ENCODE measurements around the gene GRK1. TPM values are rescaled to one million over a fixed set of nuclear protein-coding genes. Genes with fewer than 3 reads are reported as not detected.

GRK1 gene
- total RNA-seq, 2 experiments from 2014 or later: not detected

DNA sequence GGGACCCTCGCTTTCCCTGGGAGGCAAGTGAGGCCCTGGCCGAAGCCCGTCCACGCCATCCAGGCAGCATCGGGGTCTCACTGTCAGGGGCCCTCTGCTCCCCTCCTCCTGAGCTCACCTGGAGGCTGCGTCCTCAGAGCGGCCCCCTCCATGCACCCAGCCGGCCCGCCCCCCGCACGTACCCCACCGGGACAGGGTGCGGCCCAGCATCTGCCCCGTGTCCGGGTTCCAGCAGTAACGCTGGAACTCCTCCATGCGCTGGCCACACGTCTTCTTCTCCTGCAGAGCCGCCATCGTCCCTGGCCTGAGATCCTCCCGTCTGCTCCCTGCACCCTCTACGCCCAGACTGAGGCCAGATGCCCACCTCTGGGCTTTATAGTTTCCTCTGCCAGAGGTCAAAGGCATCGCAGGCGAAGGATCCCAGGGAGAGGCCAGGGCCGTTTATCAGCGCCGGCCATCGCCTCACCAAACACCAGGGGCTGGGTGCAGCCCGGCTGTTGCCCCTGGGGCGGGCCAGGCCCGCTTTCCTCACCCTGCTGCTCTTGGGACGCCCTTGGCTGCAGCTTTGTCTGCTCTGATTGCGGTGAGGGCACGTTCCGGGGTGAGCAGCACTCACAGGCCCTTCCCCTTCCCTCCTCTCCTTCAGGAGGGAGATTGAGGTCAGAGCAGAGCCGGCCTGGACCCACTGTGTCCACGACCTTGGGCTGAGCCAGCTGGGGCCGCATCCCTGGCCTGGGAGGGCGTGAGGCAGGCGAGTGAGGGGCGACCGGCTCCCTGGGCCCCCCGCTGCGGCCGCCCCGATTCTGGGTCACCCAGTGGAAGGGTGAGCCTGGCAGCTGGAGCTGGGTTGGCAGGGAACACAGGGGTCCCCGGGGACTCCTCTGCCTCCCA is 8.9 kb upstream of the GRK1 start, which contains the start of gene ATP4B:
Gene ATP4B, minus strand, starts transcription at position 348 of the 891 bp plus-strand sequence. Its CDS starts 54 bp downstream, at position 294.
- POLR2A ChIA-PET: no interaction called here
- H3K4me1 ChIP-seq (ENCODE audit: insufficient read depth, low read length, poor library complexity, severe bottlenecking): no peaks in the 10 kb centered on the region
- intact Hi-C loops (cut with micrococcal nuclease; ENCODE audit: unreplicated experiment): no loop called here
- no peak within 1 kb of the TSS for H3K4me3 ChIP-seq (ENCODE audit: low read depth, low read length, poor library complexity, severe bottlenecking)
- CTCF ChIA-PET (ENCODE audit: unreplicated experiment): no interaction called here
- no peak within 1 kb of the TSS for H3K4me2 ChIP-seq (ENCODE audit: low read length)
- TF ChIP-seq EZH2phosphoT487 (IDR thresholded peaks at IDR 0.05; ENCODE audit: borderline replicate concordance, low read depth, low read length): no peak
- TF ChIP-seq, protein P1, sequence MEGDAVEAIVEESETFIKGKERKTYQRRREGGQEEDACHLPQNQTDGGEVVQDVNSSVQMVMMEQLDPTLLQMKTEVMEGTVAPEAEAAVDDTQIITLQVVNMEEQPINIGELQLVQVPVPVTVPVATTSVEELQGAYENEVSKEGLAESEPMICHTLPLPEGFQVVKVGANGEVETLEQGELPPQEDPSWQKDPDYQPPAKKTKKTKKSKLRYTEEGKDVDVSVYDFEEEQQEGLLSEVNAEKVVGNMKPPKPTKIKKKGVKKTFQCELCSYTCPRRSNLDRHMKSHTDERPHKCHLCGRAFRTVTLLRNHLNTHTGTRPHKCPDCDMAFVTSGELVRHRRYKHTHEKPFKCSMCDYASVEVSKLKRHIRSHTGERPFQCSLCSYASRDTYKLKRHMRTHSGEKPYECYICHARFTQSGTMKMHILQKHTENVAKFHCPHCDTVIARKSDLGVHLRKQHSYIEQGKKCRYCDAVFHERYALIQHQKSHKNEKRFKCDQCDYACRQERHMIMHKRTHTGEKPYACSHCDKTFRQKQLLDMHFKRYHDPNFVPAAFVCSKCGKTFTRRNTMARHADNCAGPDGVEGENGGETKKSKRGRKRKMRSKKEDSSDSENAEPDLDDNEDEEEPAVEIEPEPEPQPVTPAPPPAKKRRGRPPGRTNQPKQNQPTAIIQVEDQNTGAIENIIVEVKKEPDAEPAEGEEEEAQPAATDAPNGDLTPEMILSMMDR (conservative IDR thresholded peaks at IDR 0.05; ENCODE audit: low read length): no peak
- H3K9me2 ChIP-seq (ENCODE audit: insufficient read depth, low read length): no peaks in the 10 kb centered on the region
- no peaks in the 10 kb centered on the region for H3K36me3 ChIP-seq (ENCODE audit: insufficient read depth, low read length)
- no TSS peak for BruUV-seq (replicated peaks)
- no peaks in the 10 kb centered on the region for H3K9me3 ChIP-seq (ENCODE audit: low read length)
- DNase-seq (ENCODE audit: low spot score): no peak
- no peak within 1 kb of the TSS for H3K27ac ChIP-seq (ENCODE audit: low read depth, low read length, poor library complexity, severe bottlenecking)
- H3K79me2 ChIP-seq (ENCODE audit: insufficient read depth, low read depth, low read length): no peaks in the 10 kb centered on the region
- H4K20me1 ChIP-seq (ENCODE audit: insufficient read depth, low read length): no peaks in the 10 kb centered on the region
- H2AFZ ChIP-seq (ENCODE audit: low read length): no peak within 1 kb of the TSS

DNA sequence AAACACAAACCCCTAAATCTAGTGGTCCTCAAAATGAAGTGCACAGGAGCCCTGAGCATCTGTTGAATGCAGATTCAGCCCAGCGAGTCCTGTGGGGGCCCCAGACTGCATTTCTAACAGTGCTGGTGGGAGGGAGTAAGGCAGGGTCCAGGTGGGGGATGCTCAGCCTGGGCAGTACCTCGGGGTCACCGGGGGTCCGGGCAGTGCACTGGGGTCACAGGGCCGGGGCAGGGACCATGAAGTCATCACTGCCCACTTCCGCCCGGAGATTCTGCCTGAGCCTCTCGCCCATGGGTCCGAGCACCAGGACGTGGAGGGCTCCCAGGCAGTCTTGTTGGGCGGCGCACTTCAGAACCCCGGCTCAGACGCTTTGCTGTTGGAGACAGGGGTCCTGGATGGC is 8.2 kb upstream of the GRK1 start:
- Histone ChIP-seq H3K4me2 (ENCODE audit: low read length) (no peak overlapping the region), H3K9me3 (ENCODE audit: low read length) (no peaks in the 10 kb centered on the region), H3K4me3 (ENCODE audit: low read depth, low read length, poor library complexity, severe bottlenecking) (no peak overlapping the region), H3K79me2 (ENCODE audit: insufficient read depth, low read depth, low read length) (no peaks in the 10 kb centered on the region), H3K4me1 (ENCODE audit: insufficient read depth, low read length, poor library complexity, severe bottlenecking) (no peaks in the 10 kb centered on the region), H3K36me3 (ENCODE audit: insufficient read depth, low read length) (no peaks in the 10 kb centered on the region), H4K20me1 (ENCODE audit: insufficient read depth, low read length) (no peaks in the 10 kb centered on the region), H3K27ac (ENCODE audit: low read depth, low read length, poor library complexity, severe bottlenecking) (no peak overlapping the region), H2AFZ (ENCODE audit: low read length) (no peak overlapping the region), H3K9me2 (ENCODE audit: insufficient read depth, low read length) (no peaks in the 10 kb centered on the region)
- DNase-seq (ENCODE audit: low spot score): no peak
- ChIA-PET CTCF (ENCODE audit: unreplicated experiment) (no interaction called here), POLR2A (no interaction called here)
- intact Hi-C loops (cut with micrococcal nuclease; ENCODE audit: unreplicated experiment): no loop called here
- BruUV-seq (replicated peaks): no TSS peak
- TF ChIP-seq EZH2phosphoT487 (IDR thresholded peaks at IDR 0.05; ENCODE audit: borderline replicate concordance, low read depth, low read length): no peak
- TF ChIP-seq, protein P1 (conservative IDR thresholded peaks at IDR 0.05; ENCODE audit: low read length): no peak

DNA sequence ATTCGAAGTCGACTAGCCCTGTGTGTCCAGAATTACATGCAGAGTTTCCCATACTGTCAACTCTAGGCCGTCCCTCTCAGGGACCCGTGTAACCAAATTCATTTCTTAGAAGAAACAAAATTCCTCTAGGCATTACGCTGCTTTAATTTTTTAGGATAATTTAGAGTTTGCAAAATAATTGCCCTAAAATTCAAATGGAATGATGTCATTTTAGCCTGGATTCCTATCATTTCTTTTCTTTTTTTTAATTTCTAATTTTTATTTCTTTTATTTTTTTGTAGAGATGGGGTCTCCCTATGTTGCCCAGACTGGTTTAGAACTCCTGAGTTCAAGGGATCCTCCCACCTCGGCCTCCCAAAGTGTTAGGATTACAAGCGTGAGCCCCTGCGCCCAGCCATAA is 7.7 kb upstream of the GRK1 start:
- TF ChIP-seq, protein P1 (conservative IDR thresholded peaks at IDR 0.05; ENCODE audit: low read length): no peak
- no peak for TF ChIP-seq EZH2phosphoT487 (IDR thresholded peaks at IDR 0.05; ENCODE audit: borderline replicate concordance, low read depth, low read length)
- H4K20me1 ChIP-seq (ENCODE audit: insufficient read depth, low read length): no peaks in the 10 kb centered on the region
- no TSS peak for BruUV-seq (replicated peaks)
- H2AFZ ChIP-seq (ENCODE audit: low read length): no peak overlapping the region
- H3K4me1 ChIP-seq (ENCODE audit: insufficient read depth, low read length, poor library complexity, severe bottlenecking): no peaks in the 10 kb centered on the region
- ChIA-PET CTCF (ENCODE audit: unreplicated experiment) (no interaction called here), POLR2A (no interaction called here)
- no peak for DNase-seq (ENCODE audit: low spot score)
- no peak overlapping the region for H3K27ac ChIP-seq (ENCODE audit: low read depth, low read length, poor library complexity, severe bottlenecking)
- no peaks in the 10 kb centered on the region for H3K9me3 ChIP-seq (ENCODE audit: low read length)
- no peaks in the 10 kb centered on the region for H3K79me2 ChIP-seq (ENCODE audit: insufficient read depth, low read depth, low read length)
- no peaks in the 10 kb centered on the region for H3K9me2 ChIP-seq (ENCODE audit: insufficient read depth, low read length)
- no peak overlapping the region for H3K4me3 ChIP-seq (ENCODE audit: low read depth, low read length, poor library complexity, severe bottlenecking)
- no peaks in the 10 kb centered on the region for H3K36me3 ChIP-seq (ENCODE audit: insufficient read depth, low read length)
- intact Hi-C loops (cut with micrococcal nuclease; ENCODE audit: unreplicated experiment): no loop called here
- H3K4me2 ChIP-seq (ENCODE audit: low read length): no peak overlapping the region
